ENCODE results near the gene RNF167. TPM values are rescaled to one million over a fixed set of nuclear protein-coding genes. Genes with fewer than 3 reads are reported as not detected.

Gene RNF167
- total RNA-seq, 1 donor from 2014 or later: 90.7 TPM

DNA sequence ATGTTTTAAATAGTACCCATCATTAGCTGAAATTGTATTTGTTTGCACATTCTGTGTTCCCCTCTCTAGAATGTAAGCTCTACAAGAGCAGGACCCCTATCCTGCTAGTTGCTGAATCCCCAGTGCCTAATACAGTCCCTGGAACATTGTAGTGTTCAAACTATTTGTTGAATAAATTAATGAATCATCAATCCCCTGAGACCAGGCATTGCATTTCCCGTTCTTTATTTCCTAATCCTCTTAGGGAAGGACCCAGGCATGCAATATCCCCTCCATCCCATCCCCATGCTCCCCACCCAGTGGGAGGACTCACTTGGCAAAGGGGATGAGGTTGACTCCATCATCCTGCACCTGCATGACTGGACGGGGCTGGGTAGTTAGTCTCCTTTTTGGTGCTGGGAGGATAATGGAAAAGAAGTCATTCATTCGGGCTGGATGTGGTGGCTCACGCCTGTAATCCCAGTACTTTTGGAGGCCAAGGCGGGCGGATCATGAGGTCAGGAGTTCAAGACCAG lies 54.1 kb downstream of the RNF167 start:
- Histone ChIP-seq H3K9me3 (replicated peaks) (no peaks in the 10 kb centered on the region), H3K4me3 (no peak overlapping the region), H3K36me3 (no peaks in the 10 kb centered on the region), H3K4me1 (peaks cover 24% of the 10 kb centered on the region), H3K27ac (replicated peaks) (no peak overlapping the region), H3K27me3 (ENCODE audit: low read depth) (no peaks in the 10 kb centered on the region)
- no peak for DNase-seq
- intact Hi-C loops (cut with micrococcal nuclease): no loop called here
- TF ChIP-seq, protein P1, sequence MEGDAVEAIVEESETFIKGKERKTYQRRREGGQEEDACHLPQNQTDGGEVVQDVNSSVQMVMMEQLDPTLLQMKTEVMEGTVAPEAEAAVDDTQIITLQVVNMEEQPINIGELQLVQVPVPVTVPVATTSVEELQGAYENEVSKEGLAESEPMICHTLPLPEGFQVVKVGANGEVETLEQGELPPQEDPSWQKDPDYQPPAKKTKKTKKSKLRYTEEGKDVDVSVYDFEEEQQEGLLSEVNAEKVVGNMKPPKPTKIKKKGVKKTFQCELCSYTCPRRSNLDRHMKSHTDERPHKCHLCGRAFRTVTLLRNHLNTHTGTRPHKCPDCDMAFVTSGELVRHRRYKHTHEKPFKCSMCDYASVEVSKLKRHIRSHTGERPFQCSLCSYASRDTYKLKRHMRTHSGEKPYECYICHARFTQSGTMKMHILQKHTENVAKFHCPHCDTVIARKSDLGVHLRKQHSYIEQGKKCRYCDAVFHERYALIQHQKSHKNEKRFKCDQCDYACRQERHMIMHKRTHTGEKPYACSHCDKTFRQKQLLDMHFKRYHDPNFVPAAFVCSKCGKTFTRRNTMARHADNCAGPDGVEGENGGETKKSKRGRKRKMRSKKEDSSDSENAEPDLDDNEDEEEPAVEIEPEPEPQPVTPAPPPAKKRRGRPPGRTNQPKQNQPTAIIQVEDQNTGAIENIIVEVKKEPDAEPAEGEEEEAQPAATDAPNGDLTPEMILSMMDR (IDR thresholded peaks at IDR 0.05; ENCODE audit: borderline replicate concordance): no peak

Small RNA genes lying within 50 kb of the gene (microRNA-seq; reads per million reads assigned to microRNA genes)
- gene MIR6864: not detected
- gene MIR6865: not detected

Other genes with a start within 250 kb of the RNF167 start
- gene PELP1, start 236.1 kb upstream of the RNF167 start, total RNA-seq: 37.1 TPM
- gene ARRB2, start 229.6 kb upstream of the RNF167 start, total RNA-seq: 28.1 TPM
- 18.0 TPM for gene MED11, start 208.8 kb upstream of the RNF167 start, total RNA-seq
- gene ZMYND15, start 200.4 kb upstream of the RNF167 start, total RNA-seq: 0.08 TPM
- 3.1 TPM for gene CXCL16, start 200.3 kb upstream of the RNF167 start, total RNA-seq
- not detected for gene TM4SF5, start 168.4 kb upstream of the RNF167 start, total RNA-seq
- 0.63 TPM for gene VMO1, start 153.9 kb upstream of the RNF167 start, total RNA-seq
- not detected for gene GLTPD2, start 151.3 kb upstream of the RNF167 start, total RNA-seq
- gene PSMB6, start 144.1 kb upstream of the RNF167 start, total RNA-seq: 183 TPM
- 11.2 TPM for gene PLD2, start 133.1 kb upstream of the RNF167 start, total RNA-seq
- gene MINK1, start 106.9 kb upstream of the RNF167 start, total RNA-seq: 50.9 TPM
- gene C17orf107, start 40.7 kb upstream of the RNF167 start, total RNA-seq: 0.80 TPM
- 1.5 TPM for gene CHRNE, start 37.2 kb upstream of the RNF167 start, total RNA-seq
- 0.22 TPM for gene GP1BA, start 8.0 kb upstream of the RNF167 start, total RNA-seq
- gene SLC25A11, start 222 bp upstream of the RNF167 start, total RNA-seq: 219 TPM
- gene PFN1, start 8.3 kb downstream of the RNF167 start, total RNA-seq: 182 TPM
- 827 TPM for gene ENO3, start 10.9 kb downstream of the RNF167 start, total RNA-seq
- 158 TPM for gene SPAG7, start 27.5 kb downstream of the RNF167 start, total RNA-seq
- 33.8 TPM for gene CAMTA2, start 47.4 kb downstream of the RNF167 start, total RNA-seq
- 3.1 TPM for gene INCA1, start 57.3 kb downstream of the RNF167 start, total RNA-seq
- gene KIF1C, start 57.7 kb downstream of the RNF167 start, total RNA-seq: 686 TPM
- not detected for gene SLC52A1, start 95.2 kb downstream of the RNF167 start, total RNA-seq
- gene ZFP3, start 138.2 kb downstream of the RNF167 start, total RNA-seq: 11.0 TPM
- 4.1 TPM for gene ZNF232, start 171.6 kb downstream of the RNF167 start, total RNA-seq
- 0.05 TPM for gene USP6, start 175.8 kb downstream of the RNF167 start, total RNA-seq